Measurements from ENCODE around the gene BAG1.

DNA sequence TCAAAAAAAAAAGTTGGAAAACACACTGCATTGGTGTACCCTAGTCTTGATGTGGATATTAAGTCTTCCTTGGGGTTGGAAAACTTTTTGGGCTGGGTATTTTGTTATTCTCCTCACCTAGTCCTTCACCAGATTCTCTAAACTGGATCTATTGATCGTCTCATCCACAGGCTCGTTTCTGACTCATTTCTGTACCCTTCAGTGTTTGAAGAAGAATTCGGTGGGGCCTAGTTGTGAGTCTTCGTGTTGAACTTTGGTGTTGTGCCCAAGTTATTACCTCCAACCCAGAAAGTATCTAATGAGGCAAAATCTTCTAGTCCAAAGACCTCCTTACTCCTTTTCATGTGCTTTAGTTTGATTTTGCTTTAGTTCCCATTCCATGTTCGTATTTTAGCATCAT, 27.4 kb upstream of the BAG1 start:
- TF ChIP-seq FOXM1 (IDR thresholded peaks at IDR 0.05; ENCODE audit: borderline replicate concordance) (no peak), FOXK2 (IDR thresholded peaks at IDR 0.05) (no peak), ELF4 (IDR thresholded peaks at IDR 0.05) (no peak), SUZ12 (IDR thresholded peaks at IDR 0.05) (no peak), SP1 (IDR thresholded peaks at IDR 0.05) (no peak), HDGF (IDR thresholded peaks at IDR 0.05; ENCODE audit: borderline replicate concordance) (no peak), BHLHE40 (IDR thresholded peaks at IDR 0.05; ENCODE audit: borderline replicate concordance) (no peak), FOXA1 (IDR thresholded peaks at IDR 0.05) (no peak), LEF1 (IDR thresholded peaks at IDR 0.05; ENCODE audit: borderline replicate concordance) (no peak), ZNF384 (IDR thresholded peaks at IDR 0.05) (no peak), ARNT (IDR thresholded peaks at IDR 0.05) (no peak), TARDBP (IDR thresholded peaks at IDR 0.05) (no peak), NFRKB (IDR thresholded peaks at IDR 0.05) (no peak), CTBP1 (IDR thresholded peaks at IDR 0.05; ENCODE audit: borderline replicate concordance) (no peak)

Data from HEK293T (cell line).